HEK293T (cell line): Measurements from ENCODE around the gene NDUFS6.

Source experiments
- BHLHE40 ChIP-seq: fragments of 450-650 bp; IDR thresholded peaks from 2 replicates; pipeline ENCODE4 v1.6.1; 2016; ENCODE audit warnings: mild to moderate bottlenecking, moderate library complexity, borderline replicate concordance
- ELF4 ChIP-seq: fragments of 450-650 bp; IDR thresholded peaks from 2 replicates; pipeline ENCODE4 v1.6.1; 2017; ENCODE audit warnings: antibody characterized with exemption
- FOXA1 ChIP-seq: fragments of 450-650 bp; IDR thresholded peaks from 2 replicates; pipeline ENCODE4 v1.6.1; 2016; ENCODE audit warnings: mild to moderate bottlenecking
- FOXK2 ChIP-seq: fragments of 450-650 bp; IDR thresholded peaks from 2 replicates; pipeline ENCODE4 v1.6.1; 2016; ENCODE audit warnings: mild to moderate bottlenecking
- FOXM1 ChIP-seq: fragments of 450-650 bp; IDR thresholded peaks from 2 replicates; pipeline ENCODE4 v1.6.1; 2017; ENCODE audit warnings: mild to moderate bottlenecking, borderline replicate concordance
- SP1 ChIP-seq: fragments of 450-650 bp; IDR thresholded peaks from 2 replicates; pipeline ENCODE4 v1.6.1; 2017
- SUZ12 ChIP-seq: fragments of 450-650 bp; IDR thresholded peaks from 2 replicates; pipeline ENCODE4 v1.6.1; 2016; ENCODE audit warnings: mild to moderate bottlenecking
- ZNF384 ChIP-seq: fragments of 450-650 bp; IDR thresholded peaks from 2 replicates; pipeline ENCODE4 v1.6.1; 2016

DNA sequence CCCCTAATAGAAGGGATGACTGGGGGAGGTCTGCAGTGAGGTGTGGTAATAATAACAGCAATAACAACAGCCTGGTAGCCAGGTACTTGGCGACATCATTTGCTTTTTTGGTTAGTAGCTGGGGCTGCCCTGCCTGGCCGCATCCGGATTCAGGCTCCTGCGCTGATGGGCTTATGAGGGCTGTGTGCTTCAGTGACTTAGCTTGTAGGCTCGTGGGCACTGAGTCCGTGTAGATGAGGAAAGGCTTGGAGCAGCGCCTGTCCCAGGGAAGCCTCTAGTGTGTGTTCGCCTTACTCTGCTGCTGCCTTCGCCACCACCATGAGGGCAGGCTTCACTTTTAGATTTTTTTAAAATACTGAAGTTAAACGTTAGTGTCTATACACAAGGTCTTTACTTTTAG is 4.5 kb downstream of the NDUFS6 start:
- no peak for TF ChIP-seq SUZ12
- no peak for TF ChIP-seq ZNF384
- no peak for TF ChIP-seq ELF4
- no peak for TF ChIP-seq BHLHE40
- no peak for TF ChIP-seq FOXM1
- TF ChIP-seq FOXK2: no peak
- TF ChIP-seq FOXA1: no peak
- TF ChIP-seq SP1: no peak
